Hepatocyte (in vitro differentiated cells): ENCODE results near the gene GLI3.

ENCODE experiments used
- EZH2 ChIP-seq: fragments of 200-600 bp; sonication (generic); IDR thresholded peaks from 2 replicates; pipeline ENCODE4 v1.6.1; 2016; ENCODE audit warnings: antibody characterized with exemption, mild to moderate bottlenecking, borderline replicate concordance
- EZH2phosphoT487 ChIP-seq: fragments of 200-600 bp; sonication (generic); IDR thresholded peaks from one replicate; pipeline ENCODE4 v1.6.1; 2018; ENCODE audit warnings: antibody characterized with exemption, mild to moderate bottlenecking, low read depth, moderate library complexity; ENCODE audit not compliant: unreplicated experiment, severe bottlenecking
- TF ChIP-seq, protein P1 (sequence below): fragments of 200-600 bp; sonication (generic); IDR thresholded peaks from 2 replicates; pipeline ENCODE4 v1.5.1; 2016; ENCODE audit warnings: antibody characterized with exemption, mild to moderate bottlenecking; ENCODE audit not compliant: poor library complexity

DNA sequence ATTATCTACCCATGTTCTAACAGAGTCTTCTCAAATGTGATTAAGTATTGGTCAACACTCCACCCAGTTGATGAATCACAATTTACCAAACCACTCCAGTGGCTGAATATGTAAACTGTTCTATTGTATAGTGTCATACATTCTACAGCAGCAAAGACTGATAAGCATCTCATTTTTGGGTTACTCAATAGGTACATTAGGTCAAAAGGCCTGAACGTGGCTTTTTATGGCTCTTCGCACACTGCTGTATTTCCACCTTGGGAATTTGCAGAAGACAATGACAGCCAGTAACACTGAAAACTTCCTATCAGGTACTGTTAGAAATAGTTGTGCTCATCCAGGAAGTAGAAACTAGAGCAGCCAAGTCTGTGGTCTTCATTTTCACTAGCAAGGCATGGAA, 166.9 kb downstream of the GLI3 start:
- TF ChIP-seq EZH2phosphoT487, result no peak
- TF ChIP-seq, protein P1, sequence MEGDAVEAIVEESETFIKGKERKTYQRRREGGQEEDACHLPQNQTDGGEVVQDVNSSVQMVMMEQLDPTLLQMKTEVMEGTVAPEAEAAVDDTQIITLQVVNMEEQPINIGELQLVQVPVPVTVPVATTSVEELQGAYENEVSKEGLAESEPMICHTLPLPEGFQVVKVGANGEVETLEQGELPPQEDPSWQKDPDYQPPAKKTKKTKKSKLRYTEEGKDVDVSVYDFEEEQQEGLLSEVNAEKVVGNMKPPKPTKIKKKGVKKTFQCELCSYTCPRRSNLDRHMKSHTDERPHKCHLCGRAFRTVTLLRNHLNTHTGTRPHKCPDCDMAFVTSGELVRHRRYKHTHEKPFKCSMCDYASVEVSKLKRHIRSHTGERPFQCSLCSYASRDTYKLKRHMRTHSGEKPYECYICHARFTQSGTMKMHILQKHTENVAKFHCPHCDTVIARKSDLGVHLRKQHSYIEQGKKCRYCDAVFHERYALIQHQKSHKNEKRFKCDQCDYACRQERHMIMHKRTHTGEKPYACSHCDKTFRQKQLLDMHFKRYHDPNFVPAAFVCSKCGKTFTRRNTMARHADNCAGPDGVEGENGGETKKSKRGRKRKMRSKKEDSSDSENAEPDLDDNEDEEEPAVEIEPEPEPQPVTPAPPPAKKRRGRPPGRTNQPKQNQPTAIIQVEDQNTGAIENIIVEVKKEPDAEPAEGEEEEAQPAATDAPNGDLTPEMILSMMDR, result no peak
- no peak for TF ChIP-seq EZH2
